IPS DF 4.7 (cell line): ENCODE results near the gene ELOVL4.

Experiments used
- DNase-seq: peaks from one replicate; pipeline ENCODE4 v3.0.0-alpha.2; 2013; ENCODE audit warnings: low spot score; ENCODE audit errors: extremely low read depth

Gene ELOVL4

GRCh38 chr6:79947191-79948186 lies at the start of gene ELOVL4:
ELOVL4 (minus strand) TSS chr6:79947553; CDS start chr6:79947279, 274 bp downstream.
- no peak for DNase-seq

GRCh38 chr6:79993911-79994309 lies 46.6 kb upstream of the ELOVL4 start:
- no peak for DNase-seq

- DNase-seq: no peak
Measured at GRCh38 chr6:79993012-79993910, 45.9 kb upstream of the ELOVL4 start.

- no peak for DNase-seq
Measured at GRCh38 chr6:79989641-79990040, 42.3 kb upstream of the ELOVL4 start.

- no peak for DNase-seq
Measured at GRCh38 chr6:79985128-79985527, 37.8 kb upstream of the ELOVL4 start.

GRCh38 chr6:79984261-79984660 lies 36.9 kb upstream of the ELOVL4 start:
- DNase-seq: no peak

- no peak for DNase-seq
Measured at GRCh38 chr6:79981652-79982051, 34.3 kb upstream of the ELOVL4 start.

- DNase-seq: no peak
Measured at GRCh38 chr6:79971193-79971592, 23.8 kb upstream of the ELOVL4 start.

- no peak for DNase-seq
Measured at GRCh38 chr6:79969784-79970183, 22.4 kb upstream of the ELOVL4 start.

- DNase-seq: no peak
Measured at GRCh38 chr6:79967178-79967577, 19.8 kb upstream of the ELOVL4 start.

- no peak for DNase-seq
Measured at GRCh38 chr6:79964607-79965081, 17.3 kb upstream of the ELOVL4 start.

- no peak for DNase-seq
Measured at GRCh38 chr6:79954849-79955248, 7.5 kb upstream of the ELOVL4 start.

GRCh38 chr6:79949233-79949632 lies 1.9 kb upstream of the ELOVL4 start:
- DNase-seq: no peak

GRCh38 chr6:79946272-79947190 lies 822 bp downstream of the ELOVL4 start:
- DNase-seq: no peak

GRCh38 chr6:79943133-79943532 lies 4.2 kb downstream of the ELOVL4 start:
- no peak for DNase-seq

- no peak for DNase-seq
Measured at GRCh38 chr6:79941489-79942151, 5.7 kb downstream of the ELOVL4 start.

- no peak for DNase-seq
Measured at GRCh38 chr6:79928478-79928998, 18.8 kb downstream of the ELOVL4 start.

GRCh38 chr6:79927758-79928157 lies 19.6 kb downstream of the ELOVL4 start:
- no peak for DNase-seq

- no peak for DNase-seq
Measured at GRCh38 chr6:79923270-79923669, 24.1 kb downstream of the ELOVL4 start.

- DNase-seq: no peak
Measured at GRCh38 chr6:79922018-79922417, 25.3 kb downstream of the ELOVL4 start.
